IPS-18a (cell line): ENCODE measurements around the gene ARFGEF2.

ENCODE experiments used
- H3K27ac ChIP-seq: one replicate; pipeline ENCODE4 v1.5.1; 2013; ENCODE audit warnings: low read length
- H3K27me3 ChIP-seq: one replicate; pipeline ENCODE4 v1.6.1; 2013; ENCODE audit warnings: mild to moderate bottlenecking, low read length; ENCODE audit not compliant: control insufficient read depth, insufficient read depth
- H3K36me3 ChIP-seq: one replicate; pipeline ENCODE4 v1.6.1; 2013; ENCODE audit warnings: low read depth, low read length; ENCODE audit not compliant: control insufficient read depth
- H3K4me1 ChIP-seq: one replicate; pipeline ENCODE4 v1.6.1; 2013; ENCODE audit warnings: low read depth, low read length; ENCODE audit not compliant: control insufficient read depth
- H3K4me3 ChIP-seq: one replicate; pipeline ENCODE4 v1.5.1; 2013; ENCODE audit warnings: low read length
- H3K9ac ChIP-seq: one replicate; pipeline ENCODE4 v1.6.1; 2013; ENCODE audit warnings: mild to moderate bottlenecking, low read length, moderate library complexity
- H3K9me3 ChIP-seq: one replicate; pipeline ENCODE4 v1.6.1; 2013; ENCODE audit warnings: low read depth, low read length; ENCODE audit not compliant: control insufficient read depth

ARFGEF2 gene

DNA sequence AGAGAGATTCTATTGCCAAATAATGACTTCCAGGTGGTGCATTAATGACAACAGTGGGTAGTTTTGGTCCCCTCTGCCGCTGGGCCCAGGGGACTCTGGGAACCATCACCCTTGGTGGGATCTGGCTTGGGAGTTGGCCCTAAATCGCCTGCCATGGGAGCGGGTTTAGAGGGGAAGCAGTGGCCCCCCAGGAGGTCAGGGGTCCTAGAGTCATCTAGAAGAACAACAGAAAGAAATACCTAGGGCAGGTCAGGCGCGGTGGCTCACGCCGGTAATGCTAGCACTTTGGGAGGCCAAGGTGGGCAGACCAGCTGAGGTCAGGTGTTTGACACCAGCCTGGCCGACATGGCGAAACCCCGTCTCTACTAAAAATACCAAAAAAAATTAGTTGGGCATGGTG lies 17.8 kb upstream of the ARFGEF2 start:
- H3K27me3 ChIP-seq: no peaks in the 10 kb centered on the region
- H3K9ac ChIP-seq: no peak overlapping the region
- H3K4me3 ChIP-seq: no peak overlapping the region
- H3K36me3 ChIP-seq: no peaks in the 10 kb centered on the region
- H3K9me3 ChIP-seq: no peaks in the 10 kb centered on the region
- no peak overlapping the region for H3K27ac ChIP-seq
- peaks cover 5% of the 10 kb centered on the region for H3K4me1 ChIP-seq

DNA sequence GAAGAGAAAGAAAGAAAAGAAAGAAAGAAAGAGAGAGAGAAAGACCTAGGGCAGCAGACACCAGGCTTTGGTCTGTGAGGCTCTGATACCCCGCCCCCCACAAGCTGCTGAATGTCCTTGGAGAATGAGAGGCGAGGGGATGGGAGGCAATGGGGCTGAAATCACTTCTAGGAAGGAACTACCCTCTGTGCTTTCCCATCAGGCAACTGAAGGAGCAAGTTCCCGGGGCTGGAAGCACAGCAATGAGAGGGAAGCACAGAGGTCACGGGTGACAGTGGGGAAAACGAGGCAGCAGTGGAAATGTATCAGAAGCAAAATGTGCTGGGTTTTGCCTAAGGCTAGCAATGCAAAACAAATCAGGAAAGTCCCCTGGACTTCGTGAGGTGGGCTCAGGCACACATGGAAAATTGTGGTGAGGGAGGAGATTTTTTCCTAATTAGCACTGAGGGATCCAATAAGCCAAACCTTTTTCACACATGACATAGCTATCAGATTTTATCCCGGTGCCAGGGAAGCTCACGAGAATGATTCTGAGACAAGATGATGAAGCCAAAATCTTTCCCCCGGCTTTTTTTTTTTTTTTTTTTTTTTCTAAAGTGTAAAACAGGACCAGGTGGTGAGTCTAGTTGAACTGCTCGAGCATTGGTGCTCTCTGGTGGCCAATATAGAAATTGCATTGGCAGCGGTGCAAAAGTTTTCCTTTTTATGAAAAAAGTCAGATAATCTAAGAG lies 16.8 kb upstream of the ARFGEF2 start:
- Histone ChIP-seq H3K9me3 (no peaks in the 10 kb centered on the region), H3K4me3 (peak overlapping the region; percentile 47), H3K27me3 (no peaks in the 10 kb centered on the region), H3K36me3 (no peaks in the 10 kb centered on the region), H3K27ac (no peak overlapping the region), H3K9ac (no peak overlapping the region), H3K4me1 (peaks cover 5% of the 10 kb centered on the region)

DNA sequence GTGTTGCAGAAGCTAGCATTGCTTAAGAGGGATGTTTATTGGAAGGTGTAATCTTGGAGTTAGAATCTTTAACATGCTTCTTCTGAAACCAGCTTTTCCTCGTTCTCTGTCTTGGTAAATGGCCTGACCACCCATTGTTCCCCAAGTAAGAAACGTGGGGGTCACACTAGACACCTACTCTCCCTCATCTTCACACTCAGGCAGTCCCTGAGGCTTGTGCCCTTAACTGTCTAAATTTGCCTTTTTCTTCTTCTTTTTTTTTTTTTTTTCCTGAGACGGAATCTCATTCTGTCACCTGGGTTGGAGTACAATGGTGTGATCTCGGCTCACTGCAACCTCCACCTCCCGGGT lies 16.2 kb upstream of the ARFGEF2 start:
- no peaks in the 10 kb centered on the region for H3K27me3 ChIP-seq
- H3K27ac ChIP-seq: no peak overlapping the region
- H3K9me3 ChIP-seq: no peaks in the 10 kb centered on the region
- no peak overlapping the region for H3K4me3 ChIP-seq
- H3K36me3 ChIP-seq: no peaks in the 10 kb centered on the region
- no peak overlapping the region for H3K9ac ChIP-seq
- peaks cover 5% of the 10 kb centered on the region for H3K4me1 ChIP-seq

DNA sequence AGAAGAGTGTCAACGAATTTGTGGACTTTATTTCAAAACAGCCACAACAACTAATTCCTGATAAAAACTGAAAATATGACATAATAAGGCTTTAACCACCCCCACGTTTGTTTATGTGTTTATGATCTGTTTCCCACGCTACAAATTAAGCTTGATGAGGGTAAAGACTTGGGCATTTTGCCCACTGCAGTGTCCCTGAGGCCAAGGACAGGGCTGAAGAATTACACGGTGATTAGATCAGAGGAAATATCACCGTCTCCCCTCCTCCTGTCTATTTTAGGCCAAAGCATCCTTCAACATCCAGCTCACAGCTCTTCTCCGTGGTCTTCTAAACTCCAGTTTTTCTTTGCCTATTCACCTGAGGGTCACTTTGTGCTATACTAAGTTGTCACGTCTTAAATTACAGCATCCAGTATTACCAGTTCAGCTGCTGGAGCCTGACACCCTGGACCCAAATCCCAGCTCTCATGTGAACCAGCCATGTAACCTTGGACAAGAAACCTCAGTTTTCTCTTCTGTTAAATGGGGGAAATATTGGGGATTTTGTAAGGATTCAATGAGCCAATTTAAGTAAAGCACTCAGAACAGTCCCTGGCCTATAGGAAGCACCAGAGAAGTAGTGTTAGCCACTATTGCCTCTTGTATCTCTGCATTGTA lies 15.2 kb upstream of the ARFGEF2 start:
- no peaks in the 10 kb centered on the region for H3K9me3 ChIP-seq
- H3K27me3 ChIP-seq: no peaks in the 10 kb centered on the region
- no peaks in the 10 kb centered on the region for H3K36me3 ChIP-seq
- H3K4me3 ChIP-seq: no peak overlapping the region
- no peak overlapping the region for H3K9ac ChIP-seq
- H3K27ac ChIP-seq: no peak overlapping the region
- peaks cover 5% of the 10 kb centered on the region for H3K4me1 ChIP-seq

DNA sequence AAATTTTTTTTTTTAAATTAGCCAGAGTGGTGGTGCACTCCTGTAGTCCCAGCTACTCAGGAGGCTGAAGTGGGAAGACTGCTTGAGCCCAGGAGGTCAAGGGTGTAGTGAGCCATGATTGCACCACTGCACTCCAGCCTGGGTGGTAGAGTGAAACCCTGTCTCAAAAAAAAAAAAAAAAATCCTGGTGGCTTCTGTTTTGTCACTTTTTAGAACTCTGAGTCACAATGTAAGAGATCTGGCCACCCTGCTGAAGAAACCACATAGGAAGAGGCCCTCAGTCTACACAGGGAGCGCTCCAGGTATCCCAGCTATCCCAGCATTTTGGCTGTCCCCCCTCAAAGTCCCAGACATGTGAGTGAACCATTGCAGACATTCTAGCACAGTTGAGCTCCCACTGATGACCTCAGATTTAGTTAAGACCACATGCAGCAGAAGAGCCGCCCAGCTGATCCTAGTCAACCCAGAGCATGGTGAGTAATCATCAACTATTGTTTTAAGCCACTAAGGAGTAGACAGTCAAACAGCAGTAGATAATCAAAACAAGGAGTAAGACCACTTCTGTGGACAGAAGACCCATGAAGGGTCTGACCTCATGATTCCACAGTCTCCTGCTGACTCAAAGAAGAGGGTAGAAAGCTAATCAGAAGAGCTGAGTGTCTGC lies 12.7 kb upstream of the ARFGEF2 start:
- H3K9ac ChIP-seq: no peak overlapping the region
- H3K9me3 ChIP-seq: no peaks in the 10 kb centered on the region
- H3K36me3 ChIP-seq: no peaks in the 10 kb centered on the region
- no peaks in the 10 kb centered on the region for H3K27me3 ChIP-seq
- no peak overlapping the region for H3K27ac ChIP-seq
- H3K4me1 ChIP-seq: peaks cover 5% of the 10 kb centered on the region
- no peak overlapping the region for H3K4me3 ChIP-seq

DNA sequence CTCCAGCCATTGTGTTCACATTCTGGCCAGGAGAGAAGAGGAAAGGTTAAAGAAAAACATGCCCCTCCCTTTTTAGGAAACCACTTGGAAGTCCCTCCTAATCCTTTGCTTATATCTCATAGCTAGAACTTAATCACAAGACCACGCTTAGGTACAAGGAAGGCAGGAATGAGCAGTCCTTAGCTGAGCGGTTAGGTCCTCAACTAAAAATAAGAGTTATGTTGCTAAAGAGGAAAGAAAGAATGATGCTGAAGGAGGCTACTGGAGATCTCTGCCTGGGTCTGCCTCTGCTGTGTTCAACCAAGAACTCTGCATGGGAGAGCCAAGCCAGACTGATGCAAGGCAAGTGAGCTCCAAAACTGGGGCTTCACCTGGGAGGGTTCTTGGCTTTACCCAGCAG lies 11.6 kb upstream of the ARFGEF2 start:
- no peak overlapping the region for H3K27ac ChIP-seq
- H3K4me3 ChIP-seq: no peak overlapping the region
- H3K27me3 ChIP-seq: no peaks in the 10 kb centered on the region
- H3K36me3 ChIP-seq: no peaks in the 10 kb centered on the region
- no peak overlapping the region for H3K9ac ChIP-seq
- H3K9me3 ChIP-seq: no peaks in the 10 kb centered on the region
- no peaks in the 10 kb centered on the region for H3K4me1 ChIP-seq

DNA sequence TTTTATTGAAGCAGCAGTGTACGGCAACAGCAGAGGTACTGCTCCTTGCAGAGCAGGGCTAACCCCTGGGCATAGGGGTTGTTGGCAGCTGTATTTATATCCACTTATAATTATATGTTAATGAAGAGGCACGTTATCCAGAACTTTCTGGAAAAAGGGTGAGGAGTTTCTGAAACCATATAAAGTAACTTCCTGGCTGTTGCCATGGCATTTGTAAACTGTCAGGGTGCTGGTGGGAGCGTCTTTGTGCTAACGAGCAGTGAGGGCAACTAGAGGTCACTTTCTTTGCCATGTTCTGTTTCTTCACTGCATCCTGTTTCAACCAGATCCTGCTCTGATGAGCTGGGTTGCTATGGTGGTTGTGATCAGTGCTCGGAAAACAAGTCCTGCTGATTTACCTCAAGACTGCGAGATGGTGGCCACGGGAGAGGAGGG lies 11.1 kb upstream of the ARFGEF2 start:
- H3K36me3 ChIP-seq: no peaks in the 10 kb centered on the region
- no peaks in the 10 kb centered on the region for H3K4me1 ChIP-seq
- no peak overlapping the region for H3K27ac ChIP-seq
- no peaks in the 10 kb centered on the region for H3K9me3 ChIP-seq
- no peak overlapping the region for H3K4me3 ChIP-seq
- H3K9ac ChIP-seq: no peak overlapping the region
- no peaks in the 10 kb centered on the region for H3K27me3 ChIP-seq

DNA sequence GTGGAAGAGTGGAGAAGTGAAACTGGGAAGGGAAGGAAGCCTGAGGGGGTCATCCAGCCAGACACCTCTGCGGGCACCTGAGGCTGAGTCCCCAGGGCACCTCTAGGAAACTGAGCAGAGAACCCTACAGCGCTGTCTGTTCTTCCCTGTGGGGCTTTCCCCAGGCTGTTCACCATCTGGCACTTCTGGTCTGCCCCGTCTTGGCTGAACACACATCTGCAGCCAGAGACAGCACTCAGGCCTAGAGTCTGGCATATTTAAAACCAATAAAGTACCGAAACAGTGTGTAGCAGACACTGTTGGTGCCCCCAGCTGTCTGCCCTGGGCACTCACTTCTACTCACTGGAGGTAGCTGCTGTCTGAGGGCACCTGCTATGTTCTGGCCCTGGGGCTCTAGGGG lies 9.4 kb upstream of the ARFGEF2 start:
- Histone ChIP-seq H3K9ac (no peak overlapping the region), H3K27me3 (no peaks in the 10 kb centered on the region), H3K27ac (no peak overlapping the region)

DNA sequence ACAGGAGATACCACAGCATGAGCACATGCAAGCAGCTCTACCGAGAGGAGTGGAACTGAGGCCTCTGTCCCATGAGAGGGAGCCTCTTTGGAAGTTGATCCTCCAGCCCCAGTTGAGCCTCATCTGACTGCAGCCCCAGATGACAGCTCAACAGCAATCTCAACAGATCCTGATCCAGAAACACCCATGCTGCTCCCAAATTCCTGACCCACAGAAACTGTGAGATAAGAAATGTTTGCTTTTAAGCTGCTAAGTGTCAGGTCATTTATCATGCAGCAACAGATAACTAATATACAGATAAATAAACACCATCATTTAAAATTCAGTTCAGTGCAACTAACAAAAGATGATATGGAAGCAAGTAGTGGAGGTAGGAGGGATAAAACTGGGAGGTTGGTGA lies 4.8 kb upstream of the ARFGEF2 start:
- no peaks in the 10 kb centered on the region for H3K9me3 ChIP-seq

More for the DNA sequence above, 9.4 kb upstream of the ARFGEF2 start:
- Histone ChIP-seq H3K4me3 (no peak overlapping the region), H3K4me1 (no peaks in the 10 kb centered on the region), H3K9me3 (no peaks in the 10 kb centered on the region), H3K36me3 (no peaks in the 10 kb centered on the region)

DNA sequence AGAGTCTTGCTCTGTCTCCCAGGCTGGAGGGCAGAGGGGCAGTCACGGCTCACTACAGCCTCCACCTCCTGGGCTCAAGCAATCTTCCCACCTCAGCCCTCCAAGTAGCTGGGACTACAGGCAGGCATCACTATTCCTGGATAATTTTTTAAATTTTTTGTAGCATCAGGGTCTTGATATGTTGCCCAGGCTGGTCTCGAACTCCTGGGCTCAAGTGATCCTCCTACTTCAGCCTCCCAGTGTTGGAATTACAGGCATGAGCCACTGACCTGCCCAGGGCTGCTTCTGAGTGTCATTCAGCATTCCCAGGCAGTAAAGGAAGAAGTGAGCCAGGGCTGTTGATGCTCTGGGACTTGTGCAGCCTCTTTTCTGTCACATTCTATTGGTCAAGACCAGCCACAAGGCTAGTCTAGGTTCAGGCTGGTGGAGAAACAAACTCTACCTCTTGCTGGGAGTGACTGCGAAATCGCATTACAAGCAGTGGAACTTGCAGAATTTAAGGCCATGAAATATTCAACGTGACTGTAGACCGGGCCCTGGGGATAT lies 2.1 kb upstream of the ARFGEF2 start:
- Histone ChIP-seq H3K27me3 (no peaks in the 10 kb centered on the region), H3K27ac (no peak overlapping the region), H3K9me3 (no peaks in the 10 kb centered on the region), H3K4me3 (no peak overlapping the region), H3K36me3 (no peaks in the 10 kb centered on the region), H3K9ac (no peak overlapping the region), H3K4me1 (peaks cover 8% of the 10 kb centered on the region)

More for the DNA sequence above, 4.8 kb upstream of the ARFGEF2 start:
- Histone ChIP-seq H3K4me3 (no peak overlapping the region), H3K27ac (no peak overlapping the region), H3K27me3 (no peaks in the 10 kb centered on the region), H3K36me3 (no peaks in the 10 kb centered on the region), H3K4me1 (no peaks in the 10 kb centered on the region), H3K9ac (no peak overlapping the region)

DNA sequence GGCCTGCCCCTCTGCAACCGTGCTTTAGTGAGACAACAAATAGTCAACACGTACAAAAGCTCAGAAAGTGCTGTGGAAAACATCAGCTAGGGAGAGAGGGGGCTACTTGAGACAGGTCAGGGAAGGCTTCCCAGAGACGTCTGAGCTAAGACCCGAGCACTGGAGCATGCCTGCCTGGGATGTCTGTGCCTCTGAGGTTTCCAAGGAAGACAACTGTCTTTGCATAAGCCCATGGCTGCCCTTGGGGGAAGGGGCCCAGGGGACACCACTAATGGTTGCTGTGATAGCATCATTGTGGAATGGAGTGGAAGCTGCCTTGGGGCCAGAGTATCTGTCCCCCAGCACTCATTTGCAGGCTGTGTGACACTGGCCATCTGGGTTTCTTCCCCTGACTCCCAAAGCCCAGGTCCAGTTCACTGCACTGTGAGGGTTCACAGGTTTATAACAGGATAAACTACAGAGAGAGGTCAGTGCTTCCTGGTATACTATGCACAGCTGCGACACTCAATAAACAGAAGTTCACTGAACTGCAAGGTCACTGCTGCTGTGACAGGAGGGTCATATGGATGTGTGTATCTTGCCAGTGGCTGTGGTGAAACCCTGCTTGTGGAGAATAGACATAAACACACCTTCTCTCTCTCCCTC lies 1.5 kb upstream of the ARFGEF2 start:
- no peak overlapping the region for H3K9ac ChIP-seq
- peaks cover 8% of the 10 kb centered on the region for H3K4me1 ChIP-seq
- no peaks in the 10 kb centered on the region for H3K9me3 ChIP-seq
- no peaks in the 10 kb centered on the region for H3K36me3 ChIP-seq
- no peak overlapping the region for H3K4me3 ChIP-seq
- H3K27ac ChIP-seq: no peak overlapping the region
- no peaks in the 10 kb centered on the region for H3K27me3 ChIP-seq
